LNCaP clone FGC (cell line): Measurements from ENCODE around the gene HSPA9.

Experiments
- DNase-seq: peaks from one replicate; pipeline ENCODE4 v3.0.0-alpha.2; 2011; ENCODE audit warnings: low read depth
- H3K4me3 ChIP-seq: 2 replicates; pipeline ENCODE4 v1.5.1; 2011; ENCODE audit warnings: mild to moderate bottlenecking, low read depth, low read length, control low read depth
- TF ChIP-seq, protein P1 (sequence below): IDR thresholded peaks from 2 replicates; pipeline ENCODE4 v1.5.1; 2012; ENCODE audit warnings: mild to moderate bottlenecking; ENCODE audit not compliant: control insufficient read depth, insufficient read depth; ENCODE audit errors: extremely low read depth

The HSPA9 gene

DNA sequence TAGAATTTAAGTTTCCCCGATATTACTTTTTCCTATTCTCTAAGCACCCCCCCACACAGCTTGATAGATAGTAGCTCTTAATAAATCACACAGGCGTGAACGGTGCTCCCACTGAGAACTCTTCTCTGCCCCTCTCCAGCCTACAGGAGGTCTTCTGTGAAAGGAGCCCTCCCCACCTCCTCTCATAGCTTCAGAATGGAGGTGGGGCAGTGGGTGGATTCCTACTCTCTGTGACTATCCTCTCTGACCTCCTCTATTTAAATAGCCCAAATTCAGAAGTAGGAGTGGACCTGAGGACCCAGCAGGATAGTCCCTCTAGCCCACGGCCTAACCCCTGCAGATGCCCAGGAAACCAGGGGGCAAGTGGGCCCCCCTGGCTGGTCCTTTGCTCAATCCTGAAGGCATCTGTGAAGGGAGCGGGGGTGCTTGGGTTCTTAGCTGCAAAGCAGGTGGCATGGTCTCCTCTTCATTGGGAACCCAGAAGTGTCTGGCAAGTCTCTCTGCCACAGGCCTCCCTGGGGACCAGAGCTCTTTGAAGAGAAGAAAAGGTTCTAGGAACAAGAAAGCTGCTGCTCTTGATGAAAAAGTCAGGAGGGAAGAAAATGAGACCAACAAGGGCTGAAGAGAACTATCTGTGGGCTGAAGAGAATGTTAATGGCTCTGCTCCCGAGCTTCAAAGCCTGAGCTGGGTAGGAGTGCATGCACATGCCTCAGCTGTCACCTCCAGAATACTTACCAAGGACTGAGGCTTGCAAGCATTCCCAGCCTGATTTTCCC, 21.1 kb upstream of the HSPA9 start:
- no peak overlapping the region for H3K4me3 ChIP-seq
- TF ChIP-seq, protein P1, sequence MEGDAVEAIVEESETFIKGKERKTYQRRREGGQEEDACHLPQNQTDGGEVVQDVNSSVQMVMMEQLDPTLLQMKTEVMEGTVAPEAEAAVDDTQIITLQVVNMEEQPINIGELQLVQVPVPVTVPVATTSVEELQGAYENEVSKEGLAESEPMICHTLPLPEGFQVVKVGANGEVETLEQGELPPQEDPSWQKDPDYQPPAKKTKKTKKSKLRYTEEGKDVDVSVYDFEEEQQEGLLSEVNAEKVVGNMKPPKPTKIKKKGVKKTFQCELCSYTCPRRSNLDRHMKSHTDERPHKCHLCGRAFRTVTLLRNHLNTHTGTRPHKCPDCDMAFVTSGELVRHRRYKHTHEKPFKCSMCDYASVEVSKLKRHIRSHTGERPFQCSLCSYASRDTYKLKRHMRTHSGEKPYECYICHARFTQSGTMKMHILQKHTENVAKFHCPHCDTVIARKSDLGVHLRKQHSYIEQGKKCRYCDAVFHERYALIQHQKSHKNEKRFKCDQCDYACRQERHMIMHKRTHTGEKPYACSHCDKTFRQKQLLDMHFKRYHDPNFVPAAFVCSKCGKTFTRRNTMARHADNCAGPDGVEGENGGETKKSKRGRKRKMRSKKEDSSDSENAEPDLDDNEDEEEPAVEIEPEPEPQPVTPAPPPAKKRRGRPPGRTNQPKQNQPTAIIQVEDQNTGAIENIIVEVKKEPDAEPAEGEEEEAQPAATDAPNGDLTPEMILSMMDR = no peak

DNA sequence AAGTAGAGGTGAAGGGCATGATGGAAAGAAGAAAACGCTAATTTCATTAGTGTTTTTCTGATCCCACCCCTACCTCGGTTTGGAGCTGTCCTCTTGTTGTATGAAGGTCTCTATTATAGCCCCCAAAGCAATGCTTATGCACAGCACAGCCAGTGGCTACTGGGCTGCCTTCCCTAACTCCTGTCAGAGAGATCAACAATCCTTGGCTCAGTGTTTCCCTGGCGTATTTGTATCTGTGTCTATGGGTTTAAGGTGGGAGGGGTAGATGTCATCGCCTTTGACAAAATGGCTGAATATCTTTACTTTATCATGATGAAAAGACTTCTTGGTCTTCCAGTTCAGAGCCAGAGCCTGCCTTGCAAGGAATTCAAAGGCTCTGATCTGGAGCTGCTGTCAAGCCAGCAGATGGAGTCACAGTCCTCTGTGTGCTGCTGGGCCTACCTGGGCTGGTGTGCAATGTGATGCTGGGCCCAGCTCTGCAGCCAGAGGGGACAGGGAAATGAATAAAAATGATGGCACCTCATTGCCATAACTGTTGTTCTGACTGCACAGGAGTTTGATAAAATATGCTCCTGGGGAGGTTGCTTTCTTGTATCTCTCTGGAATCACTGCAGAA, 20.1 kb upstream of the HSPA9 start:
- TF ChIP-seq, protein P1 = peak; percentile 27; the same call in 1 of the 2 replicates
- no peak for DNase-seq
- H3K4me3 ChIP-seq = no peak overlapping the region

More for the DNA sequence above, 21.1 kb upstream of the HSPA9 start:
- no peak for DNase-seq

DNA sequence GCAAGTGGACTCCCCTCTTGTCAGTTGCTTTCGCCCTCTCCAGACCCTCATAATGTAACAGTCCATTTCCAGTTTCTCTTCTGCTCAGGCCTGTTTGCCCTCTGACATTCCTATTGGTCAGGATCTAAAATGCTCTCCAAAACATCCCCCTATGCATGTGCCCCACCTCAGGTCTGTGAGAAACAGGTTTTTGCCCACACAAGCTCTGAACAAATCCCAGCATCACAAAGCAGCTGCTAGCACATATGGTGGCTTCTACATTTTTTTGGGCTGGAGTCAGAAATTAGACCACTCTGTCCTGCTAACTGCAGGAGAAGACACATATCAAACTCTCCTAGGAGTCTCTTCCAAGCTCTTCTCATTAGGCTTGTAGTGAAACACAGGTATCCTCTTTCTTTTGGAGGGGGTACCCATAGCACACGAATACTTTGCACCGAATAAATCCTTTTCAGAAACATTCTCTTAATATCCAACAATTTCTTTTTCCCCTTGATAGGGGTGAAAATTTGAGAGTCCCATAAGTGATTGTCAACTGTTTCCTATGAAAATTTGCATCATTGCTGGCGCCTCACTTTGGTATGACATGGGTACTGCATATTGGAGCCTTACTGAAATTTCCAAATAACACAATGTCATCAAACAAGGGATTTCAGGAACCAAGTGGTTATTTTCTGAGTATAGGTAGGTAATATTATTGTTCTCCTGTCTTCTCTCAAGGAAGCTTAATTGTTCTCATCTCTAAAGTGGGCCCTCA, 19.3 kb upstream of the HSPA9 start:
- no peak for DNase-seq
- TF ChIP-seq, protein P1 = no peak
- no peak overlapping the region for H3K4me3 ChIP-seq

DNA sequence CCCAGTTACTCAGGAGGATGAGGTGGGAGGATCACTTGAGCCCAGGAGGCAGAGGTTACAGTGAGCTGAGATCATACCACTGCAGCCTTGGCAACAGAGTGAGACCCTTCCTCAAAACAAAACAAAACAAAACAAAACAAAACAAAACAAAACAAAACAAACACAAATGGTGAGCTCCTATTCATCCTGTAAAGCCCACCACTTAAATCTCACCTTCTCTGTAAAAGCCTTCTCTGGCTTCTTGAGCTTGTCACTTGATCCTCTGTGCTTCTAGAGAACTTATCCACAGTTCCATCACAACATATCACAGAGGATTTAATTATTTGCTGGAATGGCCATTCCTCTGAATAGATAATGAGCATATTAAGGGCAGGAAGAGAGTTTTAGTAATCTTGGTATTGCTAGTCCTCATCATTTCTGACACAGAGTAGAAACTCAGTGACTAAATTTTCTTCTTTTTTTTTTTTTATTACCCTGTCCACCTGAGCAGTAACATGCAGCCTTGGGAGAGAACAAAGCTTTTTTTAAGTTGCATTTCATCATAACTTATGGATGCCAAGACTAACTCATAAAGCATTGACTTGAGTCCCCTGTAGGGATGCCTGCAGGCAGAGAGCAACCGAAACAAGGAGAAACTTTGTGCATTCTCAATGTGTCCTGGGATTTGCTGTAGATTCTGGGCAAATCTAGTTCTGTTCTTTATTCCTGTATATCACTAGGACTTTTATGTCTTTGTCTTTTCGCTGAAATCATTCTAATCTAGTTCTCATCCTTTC, 13.0 kb upstream of the HSPA9 start:
- no peak overlapping the region for H3K4me3 ChIP-seq
- TF ChIP-seq, protein P1 = no peak
- DNase-seq = no peak

DNA sequence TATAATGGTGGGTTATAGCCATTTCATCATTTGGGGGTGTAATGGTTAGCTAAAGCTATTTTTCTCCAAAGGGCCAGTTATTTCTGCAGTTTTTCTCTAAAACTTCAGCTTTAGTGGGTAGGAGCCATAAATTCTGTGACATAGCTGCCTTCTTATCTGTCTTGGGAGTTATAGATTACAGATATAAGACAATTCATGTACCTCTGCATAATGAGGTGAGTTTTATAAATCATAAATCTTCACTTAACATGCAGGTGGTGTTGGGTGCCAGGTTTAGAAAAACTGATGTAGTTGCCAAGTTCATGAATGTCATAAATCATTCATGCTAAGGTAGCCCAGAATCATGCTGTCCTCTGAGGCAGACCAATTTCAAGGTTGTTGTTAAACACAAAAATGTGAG, 10.0 kb upstream of the HSPA9 start:
- TF ChIP-seq, protein P1 = no peak
- no peak overlapping the region for H3K4me3 ChIP-seq

DNA sequence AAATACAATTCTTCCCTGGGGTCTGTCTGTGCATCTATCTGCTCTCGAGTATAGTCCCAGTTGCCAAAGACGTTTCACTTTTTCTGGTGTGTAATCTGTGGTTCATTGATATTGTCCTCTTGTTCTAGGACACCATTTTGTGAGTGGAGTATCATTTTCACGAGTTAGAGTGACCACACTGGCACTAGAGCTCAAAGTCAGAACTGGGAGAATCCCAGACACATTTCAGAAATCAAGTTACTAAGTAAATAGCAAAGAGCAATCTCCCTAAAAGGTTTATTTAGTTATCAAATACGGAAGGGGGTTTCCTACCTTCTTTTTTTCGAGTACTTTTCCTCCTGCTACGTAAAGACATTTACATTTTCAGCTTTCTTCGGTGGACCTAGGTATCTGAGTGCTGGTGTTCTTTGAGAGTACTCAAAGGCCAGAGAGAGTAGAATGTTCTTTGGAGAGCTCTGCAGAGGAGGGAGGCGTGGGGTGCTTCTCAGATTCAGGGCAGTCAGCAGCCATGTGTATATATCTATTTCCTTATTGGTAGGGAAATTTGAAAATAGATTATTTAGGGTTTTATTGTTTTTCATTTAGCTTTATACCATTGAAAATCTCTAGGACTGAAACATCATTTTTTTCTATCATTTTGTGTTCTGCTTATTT, 8.9 kb upstream of the HSPA9 start:
- H3K4me3 ChIP-seq = no peak overlapping the region
- TF ChIP-seq, protein P1 = no peak
- DNase-seq = no peak

More for the DNA sequence above, 10.0 kb upstream of the HSPA9 start:
- no peak for DNase-seq
